Ishikawa (cell line): ENCODE results near the gene AHR.

Source experiments
- CEBPB ChIP-seq: IDR thresholded peaks from 2 replicates; pipeline ENCODE4 v1.6.1; 2012
- CREB1 ChIP-seq: IDR thresholded peaks from 2 replicates; pipeline ENCODE4 v1.6.1; 2012; ENCODE audit warnings: low read depth
- EGR1 ChIP-seq: IDR thresholded peaks from 2 replicates; pipeline ENCODE4 v1.6.1; 2012
- EP300 ChIP-seq: IDR thresholded peaks from 2 replicates; pipeline ENCODE4 v1.6.1; 2012; ENCODE audit warnings: borderline replicate concordance
- FOXM1 ChIP-seq: IDR thresholded peaks from 2 replicates; pipeline ENCODE4 v1.6.1; 2012; ENCODE audit warnings: low read depth, borderline replicate concordance
- NFIC ChIP-seq: IDR thresholded peaks from 2 replicates; pipeline ENCODE4 v1.6.1; 2012
- RAD21 ChIP-seq: IDR thresholded peaks from 2 replicates; pipeline ENCODE4 v1.6.1; 2012; ENCODE audit warnings: low read depth
- TAF1 ChIP-seq: IDR thresholded peaks from 2 replicates; pipeline ENCODE4 v1.6.1; 2012; ENCODE audit warnings: low read depth, mild to moderate bottlenecking
- TCF12 ChIP-seq: IDR thresholded peaks from 2 replicates; pipeline ENCODE4 v1.6.1; 2012; ENCODE audit warnings: low read depth
- TEAD4 ChIP-seq: IDR thresholded peaks from 2 replicates; pipeline ENCODE4 v1.6.1; 2012
- USF1 ChIP-seq: IDR thresholded peaks from 2 replicates; pipeline ENCODE4 v1.6.1; 2012
- YY1 ChIP-seq: IDR thresholded peaks from 2 replicates; pipeline ENCODE4 v1.6.1; 2012; ENCODE audit warnings: low read depth
- ZBTB7A ChIP-seq: IDR thresholded peaks from 2 replicates; pipeline ENCODE4 v1.6.1; 2012; ENCODE audit warnings: low read depth
- TF ChIP-seq, protein P1 (sequence below): IDR thresholded peaks from 2 replicates; pipeline ENCODE4 v1.6.1; 2012
- TF ChIP-seq, protein P2 (sequence below): IDR thresholded peaks from 2 replicates; pipeline ENCODE4 v1.6.1; 2012; ENCODE audit warnings: low read depth, mild to moderate bottlenecking

The AHR gene

DNA sequence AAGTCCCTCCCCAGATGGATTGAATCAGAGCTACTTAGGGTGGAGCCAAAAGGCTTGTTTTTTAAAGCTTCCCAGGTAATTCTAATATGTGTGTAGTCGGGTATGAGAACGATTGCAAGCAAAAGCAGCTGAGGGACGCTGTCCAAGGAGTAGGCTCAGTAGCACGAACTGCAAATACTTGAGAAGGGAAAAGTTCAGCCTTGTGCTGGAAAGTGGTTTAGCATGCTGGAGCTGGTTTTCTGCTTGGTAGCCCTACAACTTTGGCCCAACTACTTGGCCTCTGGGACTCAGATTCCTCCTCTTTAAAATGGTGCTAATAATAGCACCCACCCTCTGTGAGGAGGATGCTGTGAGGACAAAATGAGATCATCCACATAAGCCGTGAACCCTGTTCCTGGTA, 76.2 kb downstream of the AHR start:
- TF ChIP-seq TAF1: no peak
- no peak for TF ChIP-seq FOXM1
- TF ChIP-seq CEBPB: no peak
- no peak for TF ChIP-seq NFIC
- no peak for TF ChIP-seq CREB1
- no peak for TF ChIP-seq EGR1
- TF ChIP-seq USF1: no peak
- TF ChIP-seq RAD21: no peak
- no peak for TF ChIP-seq ZBTB7A
- TF ChIP-seq, protein P1, sequence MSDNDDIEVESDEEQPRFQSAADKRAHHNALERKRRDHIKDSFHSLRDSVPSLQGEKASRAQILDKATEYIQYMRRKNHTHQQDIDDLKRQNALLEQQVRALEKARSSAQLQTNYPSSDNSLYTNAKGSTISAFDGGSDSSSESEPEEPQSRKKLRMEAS: no peak
- TF ChIP-seq EP300: no peak
- TF ChIP-seq TEAD4: no peak
- no peak for TF ChIP-seq YY1
- TF ChIP-seq, protein P2, sequence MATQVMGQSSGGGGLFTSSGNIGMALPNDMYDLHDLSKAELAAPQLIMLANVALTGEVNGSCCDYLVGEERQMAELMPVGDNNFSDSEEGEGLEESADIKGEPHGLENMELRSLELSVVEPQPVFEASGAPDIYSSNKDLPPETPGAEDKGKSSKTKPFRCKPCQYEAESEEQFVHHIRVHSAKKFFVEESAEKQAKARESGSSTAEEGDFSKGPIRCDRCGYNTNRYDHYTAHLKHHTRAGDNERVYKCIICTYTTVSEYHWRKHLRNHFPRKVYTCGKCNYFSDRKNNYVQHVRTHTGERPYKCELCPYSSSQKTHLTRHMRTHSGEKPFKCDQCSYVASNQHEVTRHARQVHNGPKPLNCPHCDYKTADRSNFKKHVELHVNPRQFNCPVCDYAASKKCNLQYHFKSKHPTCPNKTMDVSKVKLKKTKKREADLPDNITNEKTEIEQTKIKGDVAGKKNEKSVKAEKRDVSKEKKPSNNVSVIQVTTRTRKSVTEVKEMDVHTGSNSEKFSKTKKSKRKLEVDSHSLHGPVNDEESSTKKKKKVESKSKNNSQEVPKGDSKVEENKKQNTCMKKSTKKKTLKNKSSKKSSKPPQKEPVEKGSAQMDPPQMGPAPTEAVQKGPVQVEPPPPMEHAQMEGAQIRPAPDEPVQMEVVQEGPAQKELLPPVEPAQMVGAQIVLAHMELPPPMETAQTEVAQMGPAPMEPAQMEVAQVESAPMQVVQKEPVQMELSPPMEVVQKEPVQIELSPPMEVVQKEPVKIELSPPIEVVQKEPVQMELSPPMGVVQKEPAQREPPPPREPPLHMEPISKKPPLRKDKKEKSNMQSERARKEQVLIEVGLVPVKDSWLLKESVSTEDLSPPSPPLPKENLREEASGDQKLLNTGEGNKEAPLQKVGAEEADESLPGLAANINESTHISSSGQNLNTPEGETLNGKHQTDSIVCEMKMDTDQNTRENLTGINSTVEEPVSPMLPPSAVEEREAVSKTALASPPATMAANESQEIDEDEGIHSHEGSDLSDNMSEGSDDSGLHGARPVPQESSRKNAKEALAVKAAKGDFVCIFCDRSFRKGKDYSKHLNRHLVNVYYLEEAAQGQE: no peak
- no peak for TF ChIP-seq TCF12

DNA sequence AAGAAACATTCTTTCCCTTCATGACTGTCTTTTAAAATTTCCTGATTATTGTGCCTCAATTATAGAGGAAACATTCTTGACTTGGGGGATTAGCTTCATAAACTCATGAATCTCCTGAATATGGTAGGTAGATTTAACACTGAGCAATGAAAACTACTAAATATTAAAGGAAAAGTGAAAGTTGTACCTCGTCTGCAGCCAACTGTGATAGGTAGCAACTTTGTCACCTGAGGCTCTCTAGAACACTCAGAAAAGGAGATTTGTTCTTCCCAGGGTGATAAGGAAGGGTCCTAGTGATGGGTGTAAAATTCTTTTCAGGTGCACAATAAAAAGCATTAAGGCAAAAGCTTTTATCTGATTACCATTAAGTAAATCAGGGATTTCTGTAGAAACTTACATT, 78.1 kb downstream of the AHR start:
- TF ChIP-seq USF1 (no peak), RAD21 (no peak), FOXM1 (no peak), TEAD4 (no peak), TCF12 (no peak), EGR1 (no peak), CEBPB (no peak), ZBTB7A (no peak), CREB1 (no peak), TAF1 (no peak)
- TF ChIP-seq, protein P1: no peak
- TF ChIP-seq, protein P2: no peak

GRCh38 chr7:17380736-17381662, 82.5 kb downstream of the AHR start:
- TF ChIP-seq ZBTB7A (no peak), NFIC (no peak), EP300 (no peak), USF1 (no peak), CREB1 (no peak), RAD21 (no peak), YY1 (no peak), TAF1 (no peak), TCF12 (no peak), CEBPB (no peak), FOXM1 (no peak), EGR1 (no peak), TEAD4 (no peak)
- TF ChIP-seq, protein P2: no peak
- TF ChIP-seq, protein P1: no peak
